ENCODE measurements around the gene MRPL24. TPM values are rescaled to one million over a fixed set of nuclear protein-coding genes. Genes with fewer than 3 reads are reported as not detected.
"Not testable (repeated sequence)": the region's sequence is repeated elsewhere in the genome, so short reads cannot be mapped to it uniquely, and the experiment has no call there.

The MRPL24 gene
- total RNA-seq, 1 donor from 2014 or later, result 48.3 TPM

DNA sequence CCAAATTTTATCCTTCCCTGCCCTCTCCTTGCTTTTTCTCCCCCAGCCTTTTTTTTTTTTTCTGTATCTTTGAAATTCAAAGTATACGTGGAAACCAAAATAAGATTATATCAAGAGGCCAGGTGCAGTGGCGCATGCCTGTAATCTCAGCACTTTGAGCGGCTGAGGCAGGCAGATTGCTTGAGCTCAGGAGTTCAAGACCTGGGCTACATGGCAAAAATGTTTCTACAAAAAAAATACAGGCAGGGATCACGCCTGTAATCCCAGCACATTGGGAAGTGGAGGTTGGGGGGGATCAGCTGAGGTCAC is 19.9 kb upstream of the MRPL24 start:
- no peak for DNase-seq (ENCODE audit: extremely low read depth, low read depth, low spot score)

DNA sequence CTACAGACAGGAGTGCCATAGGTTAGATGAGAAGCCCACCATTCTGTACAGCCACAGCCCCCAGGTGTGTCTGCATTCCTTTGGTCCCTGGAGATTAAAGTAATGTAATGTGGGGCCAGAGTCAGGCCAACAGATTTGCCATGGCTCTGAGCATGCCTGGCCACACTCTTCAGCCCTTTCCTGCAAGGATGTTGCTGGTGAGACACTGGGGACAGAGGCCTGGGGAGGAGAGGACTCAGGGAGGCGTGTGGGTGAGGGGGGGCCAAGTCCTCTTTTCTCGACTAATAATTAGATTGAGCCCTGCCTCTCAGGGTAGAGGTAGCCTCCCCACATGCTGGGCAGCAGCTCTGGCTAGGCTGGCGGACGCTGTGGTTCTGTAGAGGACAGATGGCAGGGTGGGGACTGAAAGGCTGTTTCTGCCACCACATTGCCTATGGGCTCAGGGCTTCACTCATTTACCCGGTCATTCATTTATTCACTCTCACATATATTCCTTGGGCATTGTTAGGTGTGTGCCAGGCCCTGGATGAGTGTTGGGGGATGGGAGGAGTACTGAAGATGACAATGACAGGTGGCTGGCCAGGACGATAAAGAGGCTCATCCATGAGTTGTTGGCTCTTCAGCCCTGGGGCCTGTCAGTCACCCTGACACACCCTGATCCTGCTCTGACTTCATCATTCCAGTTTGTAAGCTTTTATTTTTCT is 19.4 kb upstream of the MRPL24 start:
- no peak for DNase-seq (ENCODE audit: extremely low read depth, low read depth, low spot score)

DNA sequence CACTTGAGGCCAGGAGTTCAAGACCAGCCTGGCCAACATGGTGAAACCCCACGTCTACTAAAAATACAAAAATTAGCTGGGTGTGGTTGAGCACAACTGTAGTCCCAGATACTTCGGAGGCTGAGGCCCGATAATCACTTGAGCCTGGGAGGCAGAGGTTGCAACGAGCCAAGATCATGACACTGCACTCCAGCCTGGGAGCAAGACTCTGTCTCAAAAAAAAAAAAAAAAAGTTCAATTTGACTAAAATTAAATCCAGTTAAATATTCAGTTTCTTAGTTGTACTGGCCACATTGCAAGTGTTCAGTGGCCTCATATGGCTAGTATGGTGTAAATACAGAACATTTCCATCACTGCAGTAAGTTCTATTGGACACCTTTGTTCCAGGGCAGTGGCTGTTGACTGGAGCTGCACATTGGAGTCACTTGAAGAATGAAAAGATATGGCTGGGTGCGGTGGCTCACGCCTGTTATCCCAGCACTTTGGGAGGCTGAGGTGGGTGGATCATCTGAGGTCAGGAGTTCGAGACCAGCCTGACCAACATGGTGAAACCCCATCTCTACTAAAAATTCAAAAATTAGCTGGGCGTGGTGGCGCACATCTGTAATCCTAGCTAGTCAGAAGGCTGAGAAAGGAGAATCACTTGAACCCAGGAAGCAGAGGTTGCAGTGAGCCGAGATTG is 16.8 kb upstream of the MRPL24 start:
- not testable (repeated sequence) for DNase-seq (ENCODE audit: extremely low read depth, low read depth, low spot score)

DNA sequence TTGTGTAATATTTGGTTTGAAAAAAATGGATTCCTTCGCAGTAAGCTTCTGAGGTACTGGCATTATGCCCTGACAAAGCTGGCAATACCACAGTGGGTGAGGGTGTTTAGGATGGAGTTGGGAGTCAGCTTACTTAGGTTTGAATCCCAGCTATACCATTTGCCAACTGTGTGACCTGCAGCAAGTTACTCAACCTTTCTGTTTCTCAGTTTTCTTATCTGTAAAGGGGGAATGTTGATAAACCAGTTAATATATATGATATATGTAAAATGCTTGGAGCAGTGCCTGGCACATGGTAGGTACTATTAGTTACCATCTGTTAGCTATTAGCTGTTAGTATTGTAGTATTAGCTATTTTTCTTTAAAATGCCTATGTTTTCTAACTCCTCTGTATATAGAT is 15.5 kb upstream of the MRPL24 start:
- no peak for DNase-seq (ENCODE audit: extremely low read depth, low read depth, low spot score)

DNA sequence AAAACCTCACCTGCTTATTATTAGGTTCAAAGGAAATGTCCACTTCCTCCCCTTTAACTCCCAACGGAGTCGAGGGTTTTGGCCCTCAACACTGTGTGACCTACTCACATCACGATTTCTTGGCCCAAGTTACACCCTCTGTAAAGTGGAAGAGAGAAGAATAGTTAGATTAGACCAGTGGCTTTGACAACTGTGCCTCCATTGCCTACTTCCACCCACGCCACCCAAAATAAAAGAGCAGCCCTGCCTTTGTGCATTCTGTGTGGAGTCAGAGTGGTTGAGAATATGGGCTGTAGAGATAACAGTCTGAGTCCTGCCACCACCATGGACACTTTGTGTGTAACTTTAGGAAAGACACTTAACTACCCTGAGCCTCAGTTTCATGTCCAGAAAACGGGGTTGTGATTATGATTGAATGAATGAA is 14.7 kb upstream of the MRPL24 start:
- no peak for DNase-seq (ENCODE audit: extremely low read depth, low read depth, low spot score)

DNA sequence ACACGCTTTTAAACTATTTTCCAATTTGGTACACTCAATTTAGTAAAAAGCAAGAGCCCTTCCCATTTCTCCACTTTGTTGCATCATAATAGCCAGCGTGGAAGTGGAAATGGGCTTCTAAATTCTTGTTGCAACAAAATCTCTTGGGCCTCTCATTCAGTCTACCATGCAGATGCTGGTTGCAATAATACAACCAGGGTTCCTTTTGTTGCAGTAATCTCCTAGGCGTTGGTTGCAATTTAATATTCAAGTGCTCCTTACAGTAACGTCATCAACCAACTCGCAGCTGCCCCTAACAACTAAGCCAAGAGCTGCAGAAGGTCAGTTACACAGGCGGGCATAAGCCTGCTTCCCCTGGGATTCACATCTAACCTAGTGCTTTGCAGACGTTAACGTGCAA is 13.3 kb upstream of the MRPL24 start:
- no peak for DNase-seq (ENCODE audit: extremely low read depth, low read depth, low spot score)

DNA sequence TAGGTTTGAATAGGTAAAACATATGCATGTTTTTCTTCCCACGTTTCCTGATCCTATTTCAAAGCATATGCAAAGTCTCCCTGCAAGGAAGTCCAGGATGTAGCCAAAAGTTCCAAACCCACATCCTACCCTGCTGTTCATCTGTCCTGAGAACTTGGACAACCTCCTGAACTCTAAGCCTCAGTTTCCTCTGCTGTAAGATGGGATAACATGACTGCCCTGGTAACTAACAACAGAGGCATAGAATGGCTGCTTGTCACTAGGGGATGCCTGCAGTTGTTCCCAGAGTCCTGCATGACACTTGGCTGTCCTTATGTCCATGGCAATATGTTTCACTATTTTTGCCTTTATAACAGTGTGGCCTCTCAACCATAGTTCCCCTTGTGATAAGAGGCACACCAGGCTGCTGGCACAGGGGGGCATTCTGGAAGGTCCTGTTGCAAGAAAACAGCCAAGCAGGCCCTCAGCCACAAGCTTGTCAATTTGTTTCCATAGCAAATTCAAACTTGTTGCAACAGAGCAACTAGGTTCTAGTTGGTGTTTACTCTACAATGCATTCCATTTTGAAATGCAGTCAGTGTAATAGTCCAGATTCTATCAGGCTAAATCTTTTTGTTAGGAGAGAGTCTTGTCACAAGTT is 12.1 kb upstream of the MRPL24 start:
- no peak for DNase-seq (ENCODE audit: extremely low read depth, low read depth, low spot score)

DNA sequence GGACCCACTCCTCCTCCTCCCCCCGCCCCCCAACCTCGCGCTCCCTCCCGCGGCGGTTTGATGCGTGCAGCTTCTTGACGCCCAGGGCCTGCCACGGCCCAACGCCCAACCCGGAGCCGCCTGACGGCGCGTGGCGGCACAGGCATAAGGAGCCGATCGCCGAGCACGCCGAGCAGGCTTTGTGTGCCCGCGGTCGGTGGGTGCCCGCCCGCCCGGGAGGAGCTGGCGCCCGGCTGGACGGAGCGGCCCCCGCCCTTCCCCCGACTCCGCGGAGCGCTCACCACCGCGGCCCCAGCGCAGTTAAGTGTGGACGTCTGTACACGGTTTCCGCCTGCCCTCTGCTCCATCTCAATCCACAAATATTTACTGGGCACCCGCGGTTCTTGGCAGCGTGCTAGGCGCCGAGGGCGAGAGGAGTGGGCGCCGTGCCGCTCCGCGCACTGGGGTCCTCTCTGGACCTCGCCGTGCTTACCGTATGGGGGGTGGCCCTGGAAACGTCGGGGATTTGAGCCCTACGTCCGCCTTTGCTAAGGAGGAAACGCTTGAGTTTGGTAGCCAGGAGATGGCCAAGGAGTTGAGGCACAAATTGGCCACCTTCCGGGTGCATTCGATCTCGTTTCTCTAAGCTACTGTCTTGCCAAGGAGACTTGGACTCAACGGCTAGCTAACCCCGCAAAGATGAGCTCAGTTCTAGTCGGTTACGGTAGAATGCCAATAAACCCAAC is 11.0 kb upstream of the MRPL24 start:
- DNase-seq (ENCODE audit: extremely low read depth, low read depth, low spot score), result no peak

DNA sequence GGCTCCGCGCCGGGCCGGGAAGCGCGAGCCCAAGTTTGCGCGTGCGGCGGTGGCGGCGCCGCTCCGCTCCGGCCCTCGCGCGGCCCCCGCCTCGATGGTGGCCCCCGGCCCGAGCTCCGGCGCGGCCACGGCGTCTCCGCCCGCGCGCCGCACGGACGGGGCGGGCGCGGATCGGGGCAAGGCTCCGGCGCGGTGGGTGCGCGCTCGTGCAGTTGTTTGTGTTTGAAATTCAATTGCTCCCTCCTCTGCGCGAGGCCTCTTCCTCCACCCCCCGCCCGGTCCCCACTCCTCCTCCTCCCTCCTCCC is 10.5 kb upstream of the MRPL24 start, which contains the start of gene HDGF:
HDGF (minus strand) TSS at position 225 of the 306 bp plus-strand sequence. CDS start 246 bp downstream, outside the sequence.
- no peak for DNase-seq (ENCODE audit: extremely low read depth, low read depth, low spot score)

DNA sequence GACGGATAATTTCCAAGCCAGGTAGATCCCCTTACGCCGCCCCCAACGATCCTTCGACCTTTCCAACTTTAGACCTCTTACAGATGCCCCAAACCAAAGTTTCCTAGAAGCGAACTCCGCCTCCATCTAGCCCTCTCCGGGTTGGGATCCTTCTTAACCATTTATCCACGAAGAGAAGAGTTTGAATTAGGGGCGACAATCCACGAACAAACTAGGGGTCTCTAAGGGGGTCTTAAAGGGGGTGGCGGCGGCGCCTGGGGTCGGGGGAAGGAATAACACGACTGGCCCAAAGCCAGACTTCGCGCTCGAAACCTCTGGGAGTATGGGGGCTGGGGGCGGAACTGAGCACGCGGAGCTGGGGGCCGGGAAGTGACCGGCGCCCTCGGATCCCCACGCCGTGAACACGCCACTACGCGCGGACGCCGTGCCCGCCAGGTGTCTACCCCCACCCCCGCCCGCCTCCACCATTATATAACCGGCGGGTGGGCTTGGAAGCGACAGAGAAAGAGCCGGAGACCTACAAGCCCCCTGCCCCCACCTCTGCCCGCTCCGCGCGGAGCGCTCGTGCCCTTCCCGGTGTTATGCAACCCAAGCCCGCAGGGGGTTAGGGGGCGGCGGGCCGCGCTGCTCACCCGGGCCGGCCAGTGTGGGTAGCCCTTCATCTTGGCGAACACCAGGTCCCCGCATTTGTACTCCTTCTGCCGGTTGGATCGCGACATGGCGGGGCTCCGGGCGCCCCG is 10.0 kb upstream of the MRPL24 start:
- no peak for DNase-seq (ENCODE audit: extremely low read depth, low read depth, low spot score)

DNA sequence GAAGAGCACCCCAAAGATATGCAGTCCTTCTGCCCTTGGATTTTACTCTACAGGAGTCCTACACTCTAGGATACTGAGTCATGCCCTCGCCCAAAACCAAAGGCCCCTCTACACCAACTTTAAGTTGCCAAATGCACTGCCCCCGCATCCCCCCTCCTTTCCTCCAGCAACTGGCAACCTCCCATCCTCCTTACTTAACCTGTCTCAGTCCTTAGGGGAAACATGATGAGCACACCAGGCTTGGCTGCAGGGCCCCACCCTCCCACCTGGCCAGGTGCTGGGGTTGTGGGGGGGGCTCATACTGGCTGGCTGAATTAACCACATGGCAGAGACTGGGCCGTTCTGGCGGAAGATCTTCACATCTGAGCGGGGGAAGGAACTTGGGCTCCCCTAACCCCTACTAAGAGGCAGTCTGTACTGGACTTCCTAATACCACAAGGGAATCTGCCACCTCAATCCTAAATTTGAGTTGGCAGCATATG is 9.3 kb upstream of the MRPL24 start:
- no peak for DNase-seq (ENCODE audit: extremely low read depth, low read depth, low spot score)

DNA sequence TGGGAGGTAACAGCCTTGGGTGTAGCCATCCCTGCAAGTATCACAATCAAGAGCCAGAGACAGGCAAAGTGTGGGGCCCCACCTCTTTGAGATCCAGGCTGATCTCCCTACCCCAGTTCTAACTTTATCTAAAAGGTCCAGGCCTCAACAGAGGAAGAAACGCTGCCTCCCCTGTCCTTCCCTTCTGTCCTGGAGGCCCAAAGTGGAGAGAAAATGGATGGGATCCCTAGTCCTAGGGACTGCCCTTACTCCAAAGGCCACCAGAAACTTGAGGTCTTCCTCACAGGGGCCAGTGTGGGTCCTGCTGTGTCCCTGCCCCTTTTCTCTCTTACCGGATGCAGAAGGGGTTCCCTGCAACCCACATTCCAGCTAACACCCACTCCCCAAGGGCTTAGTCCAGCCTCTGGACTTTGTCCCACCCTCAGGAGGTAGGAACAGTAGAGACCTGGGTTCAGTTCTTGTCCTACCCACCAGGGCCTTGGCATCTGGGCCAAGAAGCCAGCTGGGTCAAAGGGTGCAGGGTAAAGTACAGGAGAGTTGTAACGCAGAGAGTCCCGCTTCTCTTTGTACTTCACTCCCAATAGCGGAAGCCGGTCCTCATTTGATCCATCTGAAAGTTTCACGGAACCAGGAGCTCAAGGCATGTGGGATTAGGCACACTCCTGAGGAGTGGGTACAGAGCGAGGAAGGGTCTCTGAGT is 8.7 kb upstream of the MRPL24 start:
- no peak for DNase-seq (ENCODE audit: extremely low read depth, low read depth, low spot score)

DNA sequence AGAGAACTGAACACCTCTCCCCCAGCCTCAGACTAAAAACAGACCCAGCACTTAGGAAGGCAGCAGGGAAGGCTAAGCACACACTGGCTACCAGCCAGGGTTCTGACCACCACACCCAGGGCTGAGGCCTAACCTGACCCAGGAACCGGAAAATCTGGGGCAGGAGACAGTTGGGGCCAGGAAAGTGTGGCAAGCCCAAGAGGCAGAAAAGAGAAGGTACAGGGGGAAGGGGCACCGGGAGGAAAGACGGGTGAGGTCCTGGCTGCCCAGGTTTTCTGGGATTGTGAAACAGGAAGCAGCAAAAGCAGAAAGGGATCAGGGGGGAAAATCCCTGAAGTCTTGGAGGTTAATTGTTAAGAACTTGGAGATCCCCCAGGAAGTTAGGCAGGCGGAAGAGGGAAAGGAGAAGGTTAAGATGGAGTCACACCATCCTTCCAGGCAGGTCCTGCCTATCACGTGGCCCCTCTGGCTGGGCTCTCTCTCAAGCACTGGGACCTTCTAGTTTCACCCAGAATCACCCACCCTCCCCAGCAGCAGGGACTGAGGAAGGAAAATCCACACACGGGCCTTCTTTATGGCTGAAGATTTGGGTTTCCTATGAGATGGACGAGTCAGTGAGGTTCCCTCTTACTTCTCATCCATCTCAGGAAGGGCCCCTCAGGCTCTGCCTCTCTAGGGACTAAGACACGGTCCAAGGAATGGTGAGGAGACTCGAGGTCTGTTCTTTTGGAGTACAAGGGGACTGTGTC is 8.0 kb upstream of the MRPL24 start:
- DNase-seq (ENCODE audit: extremely low read depth, low read depth, low spot score), result no peak

DNA sequence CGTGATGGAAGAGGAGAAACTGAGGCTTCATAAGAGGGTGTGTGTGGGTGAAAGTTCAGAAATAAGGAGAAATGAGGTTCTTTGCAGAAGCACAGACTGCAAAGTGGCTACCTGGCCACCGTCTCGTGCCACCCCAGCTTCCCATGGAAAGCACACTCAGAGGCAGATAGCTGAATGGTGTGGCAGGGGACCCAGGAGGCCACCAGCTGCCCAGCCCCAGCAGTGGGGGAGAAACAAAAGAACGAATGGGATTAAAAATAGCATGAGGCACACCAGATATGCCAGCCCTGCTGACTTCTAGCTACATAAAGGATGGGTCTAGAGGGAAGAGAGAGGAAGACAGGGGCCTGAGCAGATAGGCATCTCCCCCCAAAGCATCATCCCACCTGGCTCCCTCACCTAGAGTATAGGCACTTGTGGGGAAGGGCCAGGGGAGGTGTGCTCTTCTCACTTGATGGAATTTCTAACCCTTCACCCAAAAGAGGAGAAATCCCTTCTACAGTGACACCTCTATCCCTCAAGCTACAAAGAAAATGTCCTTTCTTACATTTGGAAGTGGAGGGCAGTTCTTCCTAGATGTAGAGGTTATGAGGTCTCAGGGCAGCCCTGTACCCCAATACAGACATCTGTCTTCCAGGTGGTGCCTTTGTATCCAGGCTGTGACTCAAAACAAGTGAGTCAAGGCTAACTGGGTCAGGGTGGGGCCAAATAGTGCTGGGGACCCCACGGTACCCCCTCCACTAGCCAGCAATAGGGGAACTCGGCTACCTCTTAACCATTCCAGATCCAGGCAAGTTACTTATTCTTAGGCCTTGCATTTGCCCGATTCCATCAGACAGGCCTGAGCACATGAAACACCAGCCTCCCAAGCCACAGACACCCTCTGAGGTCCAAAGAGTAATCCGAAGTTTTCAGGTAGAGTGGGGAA is 7.1 kb upstream of the MRPL24 start:
- no peak for DNase-seq (ENCODE audit: extremely low read depth, low read depth, low spot score)

DNA sequence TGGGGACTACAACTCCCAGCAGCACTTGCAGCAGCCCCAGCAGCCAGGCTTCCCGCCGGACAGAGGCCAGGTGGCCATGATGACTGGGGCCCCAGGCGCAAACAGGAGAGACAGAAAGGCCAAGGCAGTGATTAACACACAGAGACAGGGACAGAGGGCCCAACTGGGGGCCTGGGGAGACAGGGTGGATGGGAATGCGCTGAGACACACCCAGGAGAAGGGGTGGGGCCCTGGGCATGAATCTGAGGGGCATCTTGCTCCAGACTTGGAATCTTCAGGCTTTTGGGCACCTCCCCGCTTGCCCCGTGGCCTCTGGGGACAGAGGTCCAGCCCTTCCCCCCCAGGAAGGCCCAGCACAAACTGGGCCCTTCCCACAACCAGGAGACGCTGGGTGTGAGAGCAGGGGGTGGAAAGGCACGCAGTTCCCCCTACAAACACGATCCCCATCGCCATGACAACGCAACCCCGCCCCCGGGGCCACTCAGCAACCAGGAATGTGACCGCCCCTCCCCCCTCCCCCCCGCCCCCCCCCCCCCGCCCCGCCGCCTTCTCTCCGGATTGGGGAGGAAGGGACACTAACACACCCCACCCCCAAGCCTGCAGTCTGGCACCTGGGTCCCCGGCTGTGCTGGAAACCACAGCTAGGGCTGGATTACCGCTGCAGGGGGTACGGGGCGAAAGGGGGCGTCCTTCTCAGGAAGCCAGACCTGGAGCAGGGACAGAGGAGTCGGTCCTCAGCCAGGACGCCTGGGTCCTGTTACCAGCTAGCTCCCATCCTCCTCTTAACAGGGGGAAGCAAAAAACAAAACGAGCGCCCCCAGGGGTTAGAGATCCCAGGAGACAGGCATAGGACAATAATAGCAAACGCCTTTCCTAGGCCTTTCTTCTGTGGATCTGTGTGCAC is 6.1 kb upstream of the MRPL24 start:
- DNase-seq (ENCODE audit: extremely low read depth, low read depth, low spot score), result no peak

DNA sequence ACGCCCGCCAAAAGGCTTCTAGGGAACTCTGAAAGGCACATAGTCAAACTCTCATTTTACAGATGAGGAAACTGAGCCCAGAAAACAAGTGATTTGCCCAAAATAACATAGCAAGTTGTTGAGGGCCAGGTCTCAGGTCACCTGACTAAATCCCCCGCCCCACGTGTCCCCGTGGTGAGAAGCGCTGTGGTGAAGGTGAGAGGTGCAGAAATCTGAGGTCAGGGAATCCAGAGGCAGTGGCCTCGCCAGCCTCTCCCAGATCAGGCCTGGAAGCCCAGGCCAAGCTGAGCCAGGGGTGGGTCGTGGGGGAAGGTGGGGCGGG is 5.5 kb upstream of the MRPL24 start:
- no peak for DNase-seq (ENCODE audit: extremely low read depth, low read depth, low spot score)

DNA sequence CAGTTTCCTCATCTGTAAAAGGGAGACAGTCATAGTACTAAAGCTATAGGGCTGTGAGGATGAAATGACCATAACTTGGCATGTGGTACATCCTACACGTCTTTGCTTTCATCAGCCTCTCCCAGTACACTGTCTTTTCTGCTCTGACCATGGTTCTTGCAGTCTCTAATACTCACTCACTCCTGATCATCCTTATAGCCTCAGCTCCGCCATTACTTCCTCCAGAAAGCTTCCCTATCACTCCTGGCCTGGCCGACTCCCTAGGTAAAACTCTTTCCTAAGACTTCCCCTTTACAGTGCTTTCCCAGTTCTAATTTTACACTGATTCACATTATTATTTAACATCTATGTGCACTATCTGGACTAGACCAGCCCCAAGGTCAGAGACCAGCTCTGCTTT is 5.0 kb upstream of the MRPL24 start:
- no peak for DNase-seq (ENCODE audit: extremely low read depth, low read depth, low spot score)

Data from glomerular endothelial cell (primary cell).